ENCODE measurements around the gene GPR3. TPM values are rescaled to one million over a fixed set of nuclear protein-coding genes. Genes with fewer than 3 reads are reported as not detected.
A peak's percentile ranks its signal among the peaks of the same experiment; 100 is the strongest.

Gene GPR3
- total and polyA plus RNA-seq, 2 of the 13 experiments (the other 11 are each of a cell fraction or from before 2014, with no cell fraction given): 1.00 to 2.6 TPM

GRCh38 chr1:27366411-27367159, 25.8 kb upstream of the GPR3 start, which contains the start of gene MAP3K6 (continued):
- TF ChIP-seq HNF1A (IDR thresholded peaks at IDR 0.05; ENCODE audit: low read depth) (no peak), HNF1A (CRISPR knock-in tag; IDR thresholded peaks at IDR 0.05; ENCODE audit: borderline replicate concordance) (no peak), NPAS2 (CRISPR knock-in tag; IDR thresholded peaks at IDR 0.05; ENCODE audit: borderline replicate concordance) (no peak), ZNF562 (CRISPR knock-in tag; IDR thresholded peaks at IDR 0.05; ENCODE audit: borderline replicate concordance) (no peak), HNF1B (CRISPR knock-in tag; IDR thresholded peaks at IDR 0.05) (peak; percentile 67; the same call in 1 of the 2 replicates), ZNF746 (CRISPR knock-in tag; IDR thresholded peaks at IDR 0.05) (no peak), ZNF205 (CRISPR knock-in tag; IDR thresholded peaks at IDR 0.05) (no peak), HDAC1 (CRISPR knock-in tag; IDR thresholded peaks at IDR 0.05) (no peak), AGO2 (optimal IDR thresholded peaks at IDR 0.05; ENCODE audit: low read depth, low read length) (no peak), YY1 (IDR thresholded peaks at IDR 0.05; ENCODE audit: insufficient read depth, insufficient replicate concordance, low read depth, low read length) (peak; percentile 49), ZNF740 (CRISPR knock-in tag; IDR thresholded peaks at IDR 0.05) (no peak), DMTF1 (CRISPR knock-in tag; IDR thresholded peaks at IDR 0.05) (no peak), ZNF747 (CRISPR knock-in tag; IDR thresholded peaks at IDR 0.05; ENCODE audit: borderline replicate concordance) (no peak), ARID3A (IDR thresholded peaks at IDR 0.05; ENCODE audit: low read depth, low read length) (no peak), GFI1 (CRISPR knock-in tag; IDR thresholded peaks at IDR 0.05; ENCODE audit: borderline replicate concordance) (peak; percentile 53; the same call in 1 of the 2 replicates), ZBTB2 (CRISPR knock-in tag; IDR thresholded peaks at IDR 0.05; ENCODE audit: low read depth) (no peak), HMG20B (CRISPR knock-in tag; conservative IDR thresholded peaks at IDR 0.05) (no peak)
